Retinal pigment epithelial cell (primary cell): ENCODE measurements around the gene CREG2.
"Not testable (repeated sequence)": the region's sequence is repeated elsewhere in the genome, so short reads cannot be mapped to it uniquely, and the experiment has no call there.

Experiments used
- DNase-seq: peaks from one replicate; pipeline ENCODE4 v3.0.0-alpha.2; 2010; ENCODE audit warnings: low read depth
- H3K4me3 ChIP-seq: 2 replicates; pipeline ENCODE4 v1.5.1; 2011; ENCODE audit warnings: mild to moderate bottlenecking, low read length, control low read depth, moderate library complexity
- CTCF ChIP-seq: conservative IDR thresholded peaks from 2 replicates; pipeline ENCODE4 v1.5.1; 2011; ENCODE audit warnings: low read depth, low read length, control low read depth, inconsistent platforms

CREG2 gene

GRCh38 chr2:101328474-101329007 lies 58.8 kb downstream of the CREG2 start:
- no peak for TF ChIP-seq CTCF
- no peak for DNase-seq
- no peak overlapping the region for H3K4me3 ChIP-seq

- TF ChIP-seq CTCF, result no peak
- DNase-seq, result no peak
- no peak overlapping the region for H3K4me3 ChIP-seq
Observed at GRCh38 chr2:101327863-101328394, 59.4 kb downstream of the CREG2 start.

- no peak overlapping the region for H3K4me3 ChIP-seq
- DNase-seq, result no peak
- TF ChIP-seq CTCF, result no peak
Observed at GRCh38 chr2:101325425-101325824, 61.9 kb downstream of the CREG2 start.

GRCh38 chr2:101316568-101316967 lies 70.7 kb downstream of the CREG2 start:
- not testable (repeated sequence) for DNase-seq

GRCh38 chr2:101311696-101312017 lies 75.6 kb downstream of the CREG2 start:
- DNase-seq, result no peak
- no peak overlapping the region for H3K4me3 ChIP-seq
- no peak for TF ChIP-seq CTCF

More at GRCh38 chr2:101316568-101316967, 70.7 kb downstream of the CREG2 start:
- not testable (repeated sequence) for H3K4me3 ChIP-seq

- DNase-seq, result no peak
- TF ChIP-seq CTCF, result no peak
- H3K4me3 ChIP-seq, result no peak overlapping the region
Observed at GRCh38 chr2:101310834-101311695, 76.2 kb downstream of the CREG2 start.

- DNase-seq, result no peak
- TF ChIP-seq CTCF, result no peak
- no peak overlapping the region for H3K4me3 ChIP-seq
Observed at GRCh38 chr2:101310090-101310833, 77.0 kb downstream of the CREG2 start.
